Bronchus fibroblast of lung (primary cell): Measurements from ENCODE around the gene EIF3A. TPM values are rescaled to one million over a fixed set of nuclear protein-coding genes. Genes with fewer than 3 reads are reported as not detected.

Experiments used
- total RNA-seq: library from RNA; depleted of rRNA; stranded (reverse); fragments of >200 nt; gene quantifications from 2 replicates; pipeline ENCODE4 v1.2.3, GENCODE V29; 2015

EIF3A gene, protein sequence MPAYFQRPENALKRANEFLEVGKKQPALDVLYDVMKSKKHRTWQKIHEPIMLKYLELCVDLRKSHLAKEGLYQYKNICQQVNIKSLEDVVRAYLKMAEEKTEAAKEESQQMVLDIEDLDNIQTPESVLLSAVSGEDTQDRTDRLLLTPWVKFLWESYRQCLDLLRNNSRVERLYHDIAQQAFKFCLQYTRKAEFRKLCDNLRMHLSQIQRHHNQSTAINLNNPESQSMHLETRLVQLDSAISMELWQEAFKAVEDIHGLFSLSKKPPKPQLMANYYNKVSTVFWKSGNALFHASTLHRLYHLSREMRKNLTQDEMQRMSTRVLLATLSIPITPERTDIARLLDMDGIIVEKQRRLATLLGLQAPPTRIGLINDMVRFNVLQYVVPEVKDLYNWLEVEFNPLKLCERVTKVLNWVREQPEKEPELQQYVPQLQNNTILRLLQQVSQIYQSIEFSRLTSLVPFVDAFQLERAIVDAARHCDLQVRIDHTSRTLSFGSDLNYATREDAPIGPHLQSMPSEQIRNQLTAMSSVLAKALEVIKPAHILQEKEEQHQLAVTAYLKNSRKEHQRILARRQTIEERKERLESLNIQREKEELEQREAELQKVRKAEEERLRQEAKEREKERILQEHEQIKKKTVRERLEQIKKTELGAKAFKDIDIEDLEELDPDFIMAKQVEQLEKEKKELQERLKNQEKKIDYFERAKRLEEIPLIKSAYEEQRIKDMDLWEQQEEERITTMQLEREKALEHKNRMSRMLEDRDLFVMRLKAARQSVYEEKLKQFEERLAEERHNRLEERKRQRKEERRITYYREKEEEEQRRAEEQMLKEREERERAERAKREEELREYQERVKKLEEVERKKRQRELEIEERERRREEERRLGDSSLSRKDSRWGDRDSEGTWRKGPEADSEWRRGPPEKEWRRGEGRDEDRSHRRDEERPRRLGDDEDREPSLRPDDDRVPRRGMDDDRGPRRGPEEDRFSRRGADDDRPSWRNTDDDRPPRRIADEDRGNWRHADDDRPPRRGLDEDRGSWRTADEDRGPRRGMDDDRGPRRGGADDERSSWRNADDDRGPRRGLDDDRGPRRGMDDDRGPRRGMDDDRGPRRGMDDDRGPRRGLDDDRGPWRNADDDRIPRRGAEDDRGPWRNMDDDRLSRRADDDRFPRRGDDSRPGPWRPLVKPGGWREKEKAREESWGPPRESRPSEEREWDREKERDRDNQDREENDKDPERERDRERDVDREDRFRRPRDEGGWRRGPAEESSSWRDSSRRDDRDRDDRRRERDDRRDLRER (N-terminal part only)
- total RNA-seq = 61.2 and 70.8 TPM in 2 replicates

DNA sequence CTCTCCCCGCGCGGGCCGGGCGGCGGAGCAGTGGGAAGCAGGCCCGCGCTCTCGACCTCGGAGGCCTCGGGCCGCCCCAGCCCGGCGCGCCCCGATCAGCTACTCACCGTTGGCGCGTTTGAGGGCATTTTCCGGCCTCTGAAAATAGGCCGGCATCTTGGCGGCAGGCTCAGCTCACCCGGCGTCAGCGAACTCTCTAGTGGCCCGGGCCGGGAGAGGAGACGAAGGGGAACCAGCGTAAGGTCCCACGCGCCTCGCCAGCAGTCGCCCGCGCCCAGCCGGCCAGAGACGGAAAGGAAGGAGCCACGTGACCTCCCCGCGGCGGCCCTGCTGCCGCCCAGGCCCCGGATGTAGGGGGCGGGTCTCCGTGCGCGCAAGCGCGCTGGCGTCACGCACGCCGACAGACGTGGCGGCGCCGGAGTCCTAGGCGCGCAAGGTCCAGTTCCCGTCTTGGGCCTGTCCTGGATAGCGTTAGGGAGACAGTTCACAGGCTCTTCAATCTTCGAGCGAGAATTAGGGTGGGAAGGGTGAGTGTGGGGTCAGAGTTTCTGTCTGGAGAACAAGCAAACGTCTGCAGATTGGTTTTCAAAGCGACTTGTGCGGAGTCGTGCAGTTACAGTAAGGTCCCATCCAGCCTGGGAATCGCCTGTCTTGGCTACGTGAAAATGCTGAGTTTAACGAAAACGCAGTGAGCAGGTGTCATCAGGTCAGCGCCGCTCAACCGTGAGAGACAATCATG lies at the start of gene EIF3A:
Gene EIF3A (minus strand): TSS at position 297 of the 739 bp plus-strand sequence. CDS start 141 bp downstream, at position 156.

DNA sequence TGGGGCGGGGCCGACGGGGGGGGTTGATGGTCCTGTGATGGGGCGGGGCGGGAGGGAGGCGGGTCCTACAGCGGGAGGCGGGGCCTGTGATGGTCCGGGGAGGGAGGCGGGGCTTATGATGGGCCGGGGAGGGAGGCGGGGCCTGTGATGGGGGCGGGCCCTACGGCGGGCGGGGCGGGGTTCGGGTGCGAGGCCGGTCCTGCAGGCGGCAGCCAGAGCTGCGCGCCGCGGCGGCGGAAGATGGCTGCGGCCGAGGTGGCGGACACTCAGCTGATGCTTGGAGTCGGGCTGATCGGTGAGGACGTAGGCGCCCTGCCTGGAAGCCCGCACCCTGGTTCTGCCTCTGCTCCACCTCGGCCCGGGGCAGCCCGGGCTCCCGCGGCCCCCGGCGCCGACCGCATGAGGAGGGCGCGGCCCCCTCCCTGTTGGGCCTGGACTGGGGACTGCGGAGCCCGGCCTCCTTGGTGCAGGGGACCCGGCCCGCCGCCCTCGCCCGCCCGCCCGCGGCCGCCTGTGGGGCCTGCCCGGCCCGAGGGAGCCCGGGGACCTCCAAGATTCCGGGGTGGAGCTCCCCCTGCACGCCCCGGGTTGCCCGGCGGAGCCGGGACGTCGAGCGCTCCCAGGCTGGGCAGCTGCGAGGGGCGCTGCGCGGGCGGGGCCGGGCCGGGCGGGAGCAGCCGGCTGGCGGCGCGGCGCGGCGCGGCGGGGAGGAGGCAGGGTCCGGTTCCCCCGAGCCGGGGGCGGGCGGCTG lies 23.5 kb upstream of the EIF3A start, which contains the start of gene DENND10:
Gene DENND10 (plus strand): TSS at position 211 of the 751 bp plus-strand sequence. CDS start 30 bp downstream, at position 241.

DNA sequence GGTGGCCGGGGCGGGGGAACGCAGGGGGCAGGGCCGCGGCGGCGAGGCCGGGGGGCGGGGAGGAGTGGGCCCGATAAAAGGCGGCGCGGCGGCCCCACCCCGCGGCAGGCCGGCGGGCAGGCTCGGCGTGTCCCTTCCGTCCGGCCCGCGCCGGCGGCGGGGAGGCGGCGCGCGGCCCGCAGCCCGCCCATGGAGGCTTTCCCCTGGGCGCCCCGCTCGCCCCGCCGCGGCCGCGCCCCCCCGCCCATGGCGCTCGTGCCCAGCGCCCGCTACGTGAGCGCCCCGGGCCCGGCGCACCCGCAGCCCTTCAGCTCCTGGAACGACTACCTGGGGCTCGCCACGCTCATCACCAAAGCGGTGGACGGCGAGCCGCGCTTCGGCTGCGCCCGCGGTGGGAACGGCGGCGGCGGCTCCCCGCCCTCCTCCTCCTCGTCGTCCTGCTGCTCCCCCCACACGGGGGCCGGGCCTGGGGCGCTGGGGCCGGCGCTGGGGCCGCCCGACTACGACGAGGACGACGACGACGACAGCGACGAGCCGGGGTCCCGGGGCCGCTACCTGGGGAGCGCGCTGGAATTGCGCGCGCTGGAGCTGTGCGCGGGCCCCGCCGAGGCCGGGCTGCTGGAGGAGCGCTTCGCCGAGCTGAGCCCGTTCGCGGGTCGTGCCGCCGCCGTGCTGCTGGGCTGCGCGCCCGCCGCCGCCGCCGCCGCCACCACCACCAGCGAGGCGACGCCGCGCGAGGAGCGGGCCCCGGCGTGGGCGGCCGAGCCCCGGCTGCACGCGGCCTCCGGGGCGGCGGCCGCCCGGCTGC lies 50.8 kb downstream of the EIF3A start, which contains the start of gene NANOS1:
Gene NANOS1 (plus strand): TSS at position 102 of the 808 bp plus-strand sequence. CDS start 88 bp downstream, at position 190.

Other genes starting within 250 kb of the EIF3A start
- gene NANOS1, start 51.1 kb downstream of the EIF3A start, total RNA-seq = 0.17 and 0.59 TPM in 2 replicates
- gene DENND10, start 23.3 kb upstream of the EIF3A start, total RNA-seq = 43.1 and 43.5 TPM in 2 replicates
- 17.0 and 18.1 TPM in 2 replicates for gene SFXN4, start 84.9 kb upstream of the EIF3A start, total RNA-seq
- gene PRDX3, start 98.0 kb upstream of the EIF3A start, total RNA-seq = 168 and 183 TPM in 2 replicates
- 5.2 and 7.0 TPM in 2 replicates for gene GRK5, start 126.8 kb upstream of the EIF3A start, total RNA-seq